ENCODE data around the gene DACT2. TPM values are rescaled to one million over a fixed set of nuclear protein-coding genes. Genes with fewer than 3 reads are reported as not detected.

The DACT2 gene
- total and polyA plus RNA-seq, 10 of the 15 experiments (the other 5 are each of a cell fraction or from before 2014, with no cell fraction given), result not detected

GRCh38 chr6:168278904-168279303 lies 40.7 kb downstream of the DACT2 start (continued):
- TF ChIP-seq ZNF687 (IDR thresholded peaks at IDR 0.05) (no peak), ELK1 (IDR thresholded peaks at IDR 0.05; ENCODE audit: low read depth, low read length) (no peak), MLLT1 (IDR thresholded peaks at IDR 0.05) (no peak), SUPT20H (IDR thresholded peaks at IDR 0.05; ENCODE audit: borderline replicate concordance, control insufficient read depth, low read depth, low read length) (no peak), SP1 (IDR thresholded peaks at IDR 0.05; ENCODE audit: low read depth, low read length) (no peak), SIX5 (IDR thresholded peaks at IDR 0.05; ENCODE audit: low read depth, low read length, severe bottlenecking) (no peak), FOS (IDR thresholded peaks at IDR 0.05; ENCODE audit: borderline replicate concordance, extremely low read depth, insufficient read length) (no peak)
